ENCODE measurements around the gene RCC1.

GRCh38 chr1:28565040-28565439 lies 59.2 kb downstream of the RCC1 start:
- TF ChIP-seq POLR2AphosphoS5 (IDR thresholded peaks at IDR 0.05; ENCODE audit: low read depth, low read length) (no peak), POLR2A (IDR thresholded peaks at IDR 0.05; ENCODE audit: low read depth, low read length) (no peak), TAF1 (IDR thresholded peaks at IDR 0.05; ENCODE audit: borderline replicate concordance, low read depth, low read length) (no peak)
